Inflammatory macrophage treated with lipopolysaccharide for 1 hour (primary cell): Measurements from ENCODE around the gene BAG5.
"Not testable (repeated sequence)": the region's sequence is repeated elsewhere in the genome, so short reads cannot be mapped to it uniquely, and the experiment has no call there.

ENCODE experiments used
- DNase-seq, 2 donors: peaks; one replicate each; pipeline ENCODE4 v3.0.0-alpha.2; 2020 to 2022

BAG5 gene

GRCh38 chr14:103562429-103563225 lies at the start of gene BAG5, which contains the start of gene COA8:
BAG5 (minus strand) TSS chr14:103562657; CDS start chr14:103561164, 1,493 bp downstream.
COA8 (plus strand) TSS chr14:103562960; CDS start chr14:103563002, 42 bp downstream.
- DNase-seq, result peak; percentile 73 to 81

- DNase-seq, result no peak
Observed at GRCh38 chr14:103611215-103611614, 48.8 kb upstream of the BAG5 start.

GRCh38 chr14:103609081-103609480 lies 46.6 kb upstream of the BAG5 start:
- not testable (repeated sequence) for DNase-seq

- DNase-seq, result no peak
Observed at GRCh38 chr14:103607822-103608221, 45.4 kb upstream of the BAG5 start.

GRCh38 chr14:103606963-103607668 lies 44.7 kb upstream of the BAG5 start:
- DNase-seq, result peak; percentile 47 to 48

GRCh38 chr14:103604620-103605019 lies 42.2 kb upstream of the BAG5 start:
- DNase-seq, result no peak

- DNase-seq, result no peak
Observed at GRCh38 chr14:103600503-103600902, 38.0 kb upstream of the BAG5 start.

- DNase-seq, result peak; percentile 23 to 44
Observed at GRCh38 chr14:103597623-103598377, 35.3 kb upstream of the BAG5 start.

- DNase-seq, result peak in 1 of 2 donors; percentile 4
Observed at GRCh38 chr14:103594265-103594664, 31.8 kb upstream of the BAG5 start.

- DNase-seq, result peak in 1 of 2 donors; percentile 2
Observed at GRCh38 chr14:103593577-103593976, 31.1 kb upstream of the BAG5 start.

- DNase-seq, result no peak
Observed at GRCh38 chr14:103584326-103584915, 22.0 kb upstream of the BAG5 start.

GRCh38 chr14:103581954-103582703 lies 19.7 kb upstream of the BAG5 start:
- no peak for DNase-seq

GRCh38 chr14:103581206-103581605 lies 18.7 kb upstream of the BAG5 start:
- no peak for DNase-seq

GRCh38 chr14:103578401-103579075 lies 16.1 kb upstream of the BAG5 start:
- no peak for DNase-seq

GRCh38 chr14:103576371-103577024 lies 14.0 kb upstream of the BAG5 start:
- no peak for DNase-seq

GRCh38 chr14:103574707-103575285 lies 12.3 kb upstream of the BAG5 start:
- no peak for DNase-seq

GRCh38 chr14:103574104-103574503 lies 11.6 kb upstream of the BAG5 start:
- DNase-seq, result no peak

GRCh38 chr14:103569408-103569807 lies 7.0 kb upstream of the BAG5 start:
- DNase-seq, result no peak

GRCh38 chr14:103568952-103569351 lies 6.5 kb upstream of the BAG5 start:
- no peak for DNase-seq

- no peak for DNase-seq
Observed at GRCh38 chr14:103563844-103564505, 1.5 kb upstream of the BAG5 start.
